Left colon (tissue), 2 donors: ENCODE results near the gene KCNC3. TPM values are rescaled to one million over a fixed set of nuclear protein-coding genes. Genes with fewer than 3 reads are reported as not detected.

Source experiments
- ATAC-seq: fragments of 200-7000 bp; cut with Tn5 transposase; one replicate; pipeline ENCODE4 v1.9.1; 2020; ENCODE audit warnings: mild to moderate bottlenecking, moderate library complexity
- DNase-seq, 2 donors: peaks; one replicate each; pipeline ENCODE4 v3.0.0-alpha.2; 2020
- intact Hi-C, 2 donors: fragments of 100-400 bp; cut with DNase I in 1 of 2; cut with micrococcal nuclease in 1 of 2; formaldehyde crosslinking; loops; one replicate each; pipeline versions ENCODE4 v1.11.2 to v1.14.0; 2022; cut with DNase I, micrococcal nuclease
- total RNA-seq, 2 donors: library from RNA; stranded (reverse); fragmentation: NEBNext Ultra II Directional; extraction: Animal tissue kit (Norgen Biotek cat#: 25700); gene quantifications; one replicate each; pipeline ENCODE4 v1.2.1, GENCODE V29; 2021
- donor health status: DM: no; HTN: no; CAD: no.
- donor health status: DM: yes; HTN: yes; CAD: no.

Gene KCNC3
- total RNA-seq, 2 donors from 2014 or later: 0.76 to 1.3 TPM

GRCh38 chr19:50315773-50316448, 13.3 kb downstream of the KCNC3 start:
- ATAC-seq: no peak
- no peak for DNase-seq
- intact Hi-C loops: no loop called here

GRCh38 chr19:50314724-50315708, 14.2 kb downstream of the KCNC3 start:
- DNase-seq: no peak
- intact Hi-C loops: no loop called here
- no peak for ATAC-seq

- intact Hi-C loops: no loop called here
- peak; percentile 39 for ATAC-seq
Observed at GRCh38 chr19:50313812-50314536, 15.2 kb downstream of the KCNC3 start.

GRCh38 chr19:50312967-50313811, 16.0 kb downstream of the KCNC3 start:
- DNase-seq (no peak), ATAC-seq (no peak)
- intact Hi-C loops: no loop called here

More at GRCh38 chr19:50313812-50314536, 15.2 kb downstream of the KCNC3 start:
- DNase-seq: no peak

- DNase-seq (no peak), ATAC-seq (peak; percentile 25)
- intact Hi-C loops: no loop called here
Observed at GRCh38 chr19:50311723-50312635, 17.2 kb downstream of the KCNC3 start.

GRCh38 chr19:50310759-50311465, 18.3 kb downstream of the KCNC3 start:
- intact Hi-C loops: no loop called here
- DNase-seq (no peak), ATAC-seq (peak; percentile 8)

GRCh38 chr19:50309396-50310125, 19.6 kb downstream of the KCNC3 start:
- no peak for DNase-seq
- intact Hi-C loops: no loop called here
- no peak for ATAC-seq

GRCh38 chr19:50308991-50309390, 20.2 kb downstream of the KCNC3 start:
- ATAC-seq (no peak), DNase-seq (no peak)
- intact Hi-C loops: no loop called here

- intact Hi-C loops: no loop called here
- DNase-seq (no peak), ATAC-seq (no peak)
Observed at GRCh38 chr19:50303558-50303957, 25.6 kb downstream of the KCNC3 start.

GRCh38 chr19:50301607-50301971, 27.6 kb downstream of the KCNC3 start:
- DNase-seq (no peak), ATAC-seq (no peak)
- intact Hi-C loops: no loop called here

GRCh38 chr19:50300814-50301606, 28.2 kb downstream of the KCNC3 start:
- intact Hi-C loops: no loop called here
- DNase-seq (no peak), ATAC-seq (no peak)

- ATAC-seq: no peak
- no peak for DNase-seq
- intact Hi-C loops: no loop called here
Observed at GRCh38 chr19:50300051-50300450, 29.1 kb downstream of the KCNC3 start.

- intact Hi-C loops: no loop called here
- ATAC-seq (no peak), DNase-seq (no peak)
Observed at GRCh38 chr19:50293263-50294004, 35.7 kb downstream of the KCNC3 start.

- DNase-seq (no peak), ATAC-seq (no peak)
- intact Hi-C loops: no loop called here
Observed at GRCh38 chr19:50292216-50292827, 36.9 kb downstream of the KCNC3 start.

- ATAC-seq (no peak), DNase-seq (no peak)
- intact Hi-C loops: no loop called here
Observed at GRCh38 chr19:50290775-50291174, 38.4 kb downstream of the KCNC3 start.
